GM12892 (cell line): ENCODE results near the gene CLIC4.

Experiments
- POLR2A ChIP-seq: IDR thresholded peaks from 2 replicates; pipeline ENCODE4 v1.6.1; 2011; ENCODE audit warnings: low read depth, low read length, control low read depth
- POLR2AphosphoS5 ChIP-seq: IDR thresholded peaks from 2 replicates; pipeline ENCODE4 v1.6.1; 2011; ENCODE audit warnings: low read depth, low read length, control low read depth
- TAF1 ChIP-seq: IDR thresholded peaks from 2 replicates; pipeline ENCODE4 v1.6.1; 2011; ENCODE audit warnings: low read depth, mild to moderate bottlenecking, control low read depth, low read length, borderline replicate concordance

GRCh38 chr1:24735509-24736375 is 9.5 kb upstream of the CLIC4 start:
- TF ChIP-seq POLR2A: no peak
- no peak for TF ChIP-seq POLR2AphosphoS5
- no peak for TF ChIP-seq TAF1
